Measurements from ENCODE around the gene MBNL2. TPM values are rescaled to one million over a fixed set of nuclear protein-coding genes. Genes with fewer than 3 reads are reported as not detected.

The MBNL2 gene
- total RNA-seq, 4 donors from 2014 or later: 92.8 to 132 (median 101) TPM

DNA sequence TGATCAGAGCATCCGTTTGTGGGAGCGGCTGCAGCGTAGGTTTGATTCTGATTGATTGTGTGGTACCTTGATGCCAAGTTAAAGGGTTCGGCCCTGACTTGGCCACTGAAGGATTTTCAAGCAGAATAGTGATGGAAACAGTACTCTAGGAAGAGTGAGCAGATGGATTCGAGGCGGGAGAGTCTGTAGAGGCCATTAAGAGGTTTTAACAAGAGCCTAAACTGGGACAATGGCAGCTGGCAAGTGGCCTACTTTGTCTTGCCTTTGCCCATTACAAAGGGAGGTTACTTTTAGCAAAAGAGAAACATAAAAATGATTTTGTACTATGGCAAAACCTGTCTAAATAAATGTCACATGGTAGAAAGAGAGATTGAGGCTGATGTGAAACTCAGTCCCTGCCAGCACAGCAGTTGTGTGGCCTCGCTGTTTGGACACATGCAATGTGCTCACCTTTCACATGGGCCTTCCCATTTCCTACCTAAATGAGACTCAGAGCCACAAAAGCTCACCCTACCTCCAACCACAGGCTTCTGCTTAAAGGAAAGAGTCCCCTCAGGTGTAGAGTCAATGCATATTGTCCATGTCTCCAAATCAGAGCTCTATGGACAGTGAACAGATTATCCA is 149.5 kb downstream of the MBNL2 start:
- 95% methylated on average over 7 of the region's 7 CpGs for WGBS
- TF ChIP-seq POLR2A (IDR thresholded peaks at IDR 0.05; ENCODE audit: low read depth) (no peak), POLR2AphosphoS5 (IDR thresholded peaks at IDR 0.05) (no peak), CTCF (IDR thresholded peaks at IDR 0.05) (no peak), EP300 (IDR thresholded peaks at IDR 0.05) (no peak)
- Histone ChIP-seq H3K36me3 (peaks cover 1 to 55% (median 44%) of the 10 kb centered on the region in 4 donors), H3K27me3 (no peaks in the 10 kb centered on the region), H3K9me3 (no peaks in the 10 kb centered on the region), H3K4me3 (no peak overlapping the region), H3K27ac (replicated peaks in 1 of 4) (no peak overlapping the region), H3K4me1 (peaks cover 4 to 42% (median 34%) of the 10 kb centered on the region in 4 donors)
- intact Hi-C loops (cut with DNase I): no loop called here
- no peak for DNase-seq (ENCODE audit: extremely low spot score)

DNA sequence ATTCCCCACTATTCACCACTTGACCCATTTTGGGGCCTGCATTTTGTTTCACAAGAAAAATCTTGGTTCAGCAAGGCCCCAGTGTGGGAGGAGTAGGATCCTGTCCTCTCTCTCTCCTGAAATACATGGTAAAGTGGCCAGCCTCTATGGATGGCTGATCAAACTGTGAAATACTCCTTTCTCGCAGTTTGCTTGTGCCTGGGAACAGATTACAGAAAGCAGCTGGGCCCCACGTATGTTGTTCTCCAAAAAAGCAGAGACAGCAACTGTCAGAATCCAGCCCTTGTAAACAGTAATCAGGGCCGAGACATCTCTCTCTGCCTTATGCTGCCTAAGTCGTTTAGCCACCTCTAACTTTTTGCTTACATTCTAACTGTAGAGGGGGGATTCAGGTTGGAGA is 150.8 kb downstream of the MBNL2 start:
- WGBS: 74% methylated on average over 4 of the region's 4 CpGs
- TF ChIP-seq CTCF (IDR thresholded peaks at IDR 0.05) (no peak), EP300 (IDR thresholded peaks at IDR 0.05) (no peak), POLR2A (IDR thresholded peaks at IDR 0.05; ENCODE audit: low read depth) (no peak), POLR2AphosphoS5 (IDR thresholded peaks at IDR 0.05) (no peak)
- H3K4me3 ChIP-seq: no peak overlapping the region
- H3K36me3 ChIP-seq: peaks cover 0 to 50% (median 37%) of the 10 kb centered on the region in 4 donors
- peaks cover 4 to 29% (median 23%) of the 10 kb centered on the region in 4 donors for H3K4me1 ChIP-seq
- DNase-seq (ENCODE audit: extremely low spot score): no peak
- intact Hi-C loops (cut with DNase I): no loop called here
- H3K9me3 ChIP-seq: no peaks in the 10 kb centered on the region
- H3K27ac ChIP-seq (replicated peaks in 1 of 4): no peak overlapping the region
- H3K27me3 ChIP-seq: no peaks in the 10 kb centered on the region

- no peak overlapping the region for H3K27ac ChIP-seq (replicated peaks in 1 of 4)
Measured at GRCh38 chr13:97373787-97374186, 151.7 kb downstream of the MBNL2 start.

GRCh38 chr13:97376981-97377380 is 154.8 kb downstream of the MBNL2 start:
- Histone ChIP-seq H3K4me1 (peaks cover 0 to 10% (median 0%) of the 10 kb centered on the region in 4 donors), H3K4me3 (no peak overlapping the region), H3K27me3 (no peaks in the 10 kb centered on the region), H3K27ac (replicated peaks in 1 of 4) (no peak overlapping the region), H3K36me3 (peaks cover 0 to 60% (median 44%) of the 10 kb centered on the region in 4 donors), H3K9me3 (no peaks in the 10 kb centered on the region)
- no peak for DNase-seq (ENCODE audit: extremely low spot score)
- intact Hi-C loops (cut with DNase I): no loop called here
- TF ChIP-seq EP300 (IDR thresholded peaks at IDR 0.05): no peak
- TF ChIP-seq CTCF (IDR thresholded peaks at IDR 0.05): no peak
- TF ChIP-seq POLR2A (IDR thresholded peaks at IDR 0.05; ENCODE audit: low read depth): no peak
- no peak for TF ChIP-seq POLR2AphosphoS5 (IDR thresholded peaks at IDR 0.05)
- 94% methylated on average over 6 of the region's 6 CpGs for WGBS

More at GRCh38 chr13:97373787-97374186, 151.7 kb downstream of the MBNL2 start:
- intact Hi-C loops (cut with DNase I): no loop called here
- Histone ChIP-seq H3K9me3 (no peaks in the 10 kb centered on the region), H3K4me1 (peaks cover under 1 to 21% (median 14%) of the 10 kb centered on the region in 4 donors), H3K27me3 (no peaks in the 10 kb centered on the region), H3K36me3 (peaks cover 0 to 52% (median 36%) of the 10 kb centered on the region in 4 donors), H3K4me3 (no peak overlapping the region)
- WGBS: 92% methylated on average over 6 of the region's 6 CpGs
- TF ChIP-seq POLR2A (IDR thresholded peaks at IDR 0.05; ENCODE audit: low read depth) (no peak), EP300 (IDR thresholded peaks at IDR 0.05) (no peak), POLR2AphosphoS5 (IDR thresholded peaks at IDR 0.05) (no peak), CTCF (IDR thresholded peaks at IDR 0.05) (no peak)
- no peak for DNase-seq (ENCODE audit: extremely low spot score)
